Astrocyte (in vitro differentiated cells and primary cell): ENCODE measurements around the gene CD58.
"Not testable (repeated sequence)": the region's sequence is repeated elsewhere in the genome, so short reads cannot be mapped to it uniquely, and the experiment has no call there.

Experiments used
- EZH2 ChIP-seq: IDR thresholded peaks from 2 replicates; pipeline ENCODE4 v1.6.1; 2012; ENCODE audit warnings: mild to moderate bottlenecking, low read length, inconsistent platforms; ENCODE audit not compliant: insufficient read depth
- TF ChIP-seq, protein P1 (sequence below): IDR thresholded peaks from 2 replicates; pipeline ENCODE4 v1.5.1; 2011; ENCODE audit warnings: low read depth, mild to moderate bottlenecking, inconsistent platforms, low read length, moderate library complexity; ENCODE audit not compliant: insufficient read depth

DNA sequence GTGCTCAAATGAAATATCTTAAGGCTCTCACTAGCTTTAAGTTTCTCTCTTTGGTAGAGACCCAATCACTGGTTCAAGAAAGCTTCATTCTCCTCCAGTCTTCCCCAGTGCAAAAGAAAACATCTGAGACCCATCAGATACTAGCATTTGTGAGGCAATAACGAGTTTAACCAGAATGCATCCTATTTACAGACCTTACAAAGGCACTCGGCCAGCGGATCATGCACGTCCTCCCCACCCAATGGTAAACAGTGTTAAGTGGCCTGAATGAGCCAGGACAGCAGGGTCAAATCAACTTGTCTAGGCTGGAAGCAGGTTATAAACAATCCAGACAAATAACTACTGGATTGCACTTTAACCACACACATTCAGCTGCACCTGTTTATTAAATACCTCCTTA, 48.3 kb upstream of the CD58 start:
- TF ChIP-seq, protein P1, sequence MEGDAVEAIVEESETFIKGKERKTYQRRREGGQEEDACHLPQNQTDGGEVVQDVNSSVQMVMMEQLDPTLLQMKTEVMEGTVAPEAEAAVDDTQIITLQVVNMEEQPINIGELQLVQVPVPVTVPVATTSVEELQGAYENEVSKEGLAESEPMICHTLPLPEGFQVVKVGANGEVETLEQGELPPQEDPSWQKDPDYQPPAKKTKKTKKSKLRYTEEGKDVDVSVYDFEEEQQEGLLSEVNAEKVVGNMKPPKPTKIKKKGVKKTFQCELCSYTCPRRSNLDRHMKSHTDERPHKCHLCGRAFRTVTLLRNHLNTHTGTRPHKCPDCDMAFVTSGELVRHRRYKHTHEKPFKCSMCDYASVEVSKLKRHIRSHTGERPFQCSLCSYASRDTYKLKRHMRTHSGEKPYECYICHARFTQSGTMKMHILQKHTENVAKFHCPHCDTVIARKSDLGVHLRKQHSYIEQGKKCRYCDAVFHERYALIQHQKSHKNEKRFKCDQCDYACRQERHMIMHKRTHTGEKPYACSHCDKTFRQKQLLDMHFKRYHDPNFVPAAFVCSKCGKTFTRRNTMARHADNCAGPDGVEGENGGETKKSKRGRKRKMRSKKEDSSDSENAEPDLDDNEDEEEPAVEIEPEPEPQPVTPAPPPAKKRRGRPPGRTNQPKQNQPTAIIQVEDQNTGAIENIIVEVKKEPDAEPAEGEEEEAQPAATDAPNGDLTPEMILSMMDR = not testable (repeated sequence)
- not testable (repeated sequence) for TF ChIP-seq EZH2
